T-helper 9 cell (primary cell): ENCODE measurements around the gene SYT3.
"Not testable (repeated sequence)": the region's sequence is repeated elsewhere in the genome, so short reads cannot be mapped to it uniquely, and the experiment has no call there.

Experiments used
- DNase-seq: peaks from one replicate; pipeline ENCODE4 v3.0.0-alpha.2; 2020

Gene SYT3

DNA sequence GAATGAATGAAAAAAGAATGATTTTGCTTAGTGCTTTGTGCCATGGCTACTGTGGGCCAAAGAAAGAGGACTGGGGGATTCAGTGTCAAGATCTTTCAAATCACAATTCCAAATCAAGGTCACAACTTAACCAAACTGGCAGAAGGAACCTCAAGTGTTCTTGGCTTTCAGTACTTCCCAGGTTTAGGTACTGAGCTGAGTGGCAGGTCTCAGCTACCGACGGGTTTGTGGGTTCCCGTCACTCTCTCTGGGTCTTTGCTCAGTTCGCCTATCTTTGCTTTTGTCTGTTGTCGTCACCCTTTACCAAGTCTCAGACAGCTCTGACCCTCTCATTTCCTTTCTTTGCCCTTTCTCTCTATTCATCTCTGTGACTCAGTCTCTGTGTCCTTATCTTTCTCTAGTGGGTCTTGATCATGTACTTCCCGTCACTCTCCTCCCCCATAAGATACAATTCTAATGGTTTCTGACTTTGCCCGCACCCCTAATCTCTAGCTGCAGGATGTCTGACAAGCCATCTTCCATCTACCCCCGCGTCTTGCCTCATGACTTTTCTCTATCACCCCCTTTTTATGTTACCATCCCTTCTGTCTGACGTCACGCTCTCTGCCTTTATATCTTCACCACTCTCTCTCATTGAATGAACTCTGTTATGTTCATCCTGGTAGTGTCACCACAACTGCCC is 38.1 kb downstream of the SYT3 start:
- no peak for DNase-seq

DNA sequence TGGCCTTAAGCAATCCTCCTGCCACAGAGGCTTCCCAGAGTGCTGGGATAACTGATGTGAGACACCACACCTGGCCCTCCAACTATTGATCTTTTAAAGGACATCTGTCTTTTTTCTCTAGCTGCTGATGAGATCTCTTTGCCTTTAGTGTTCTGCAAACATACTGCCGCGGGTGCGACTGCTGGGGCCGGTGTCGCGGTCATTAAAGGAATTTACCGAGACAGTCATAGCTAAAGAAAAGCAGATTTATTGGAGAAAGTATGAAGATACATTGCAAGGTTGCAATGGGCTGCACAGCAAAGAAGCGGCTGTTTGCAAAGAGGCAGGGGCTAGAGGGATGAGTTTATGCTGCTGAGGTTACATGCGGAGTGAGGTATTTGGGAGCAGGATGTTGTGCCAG is 40.3 kb downstream of the SYT3 start:
- no peak for DNase-seq

DNA sequence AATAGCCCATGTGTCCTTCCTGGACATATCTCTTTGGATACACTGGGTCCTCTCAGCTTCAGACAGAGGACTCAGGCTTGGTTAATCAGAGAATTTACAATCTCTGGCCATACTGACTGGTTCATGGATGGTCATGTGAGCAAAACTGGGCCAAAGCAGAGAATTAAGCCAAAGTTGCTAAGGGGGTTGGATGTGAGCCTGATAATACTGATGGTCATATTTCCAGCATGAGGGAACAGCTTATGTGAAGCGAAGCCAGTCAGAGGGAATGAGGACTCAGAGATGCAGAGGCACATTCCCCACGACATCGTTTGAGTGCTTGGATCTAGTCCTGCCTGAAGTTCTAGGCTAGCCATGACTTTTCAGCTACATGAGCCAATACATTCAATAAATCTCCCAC is 49.5 kb downstream of the SYT3 start:
- DNase-seq: no peak

DNA sequence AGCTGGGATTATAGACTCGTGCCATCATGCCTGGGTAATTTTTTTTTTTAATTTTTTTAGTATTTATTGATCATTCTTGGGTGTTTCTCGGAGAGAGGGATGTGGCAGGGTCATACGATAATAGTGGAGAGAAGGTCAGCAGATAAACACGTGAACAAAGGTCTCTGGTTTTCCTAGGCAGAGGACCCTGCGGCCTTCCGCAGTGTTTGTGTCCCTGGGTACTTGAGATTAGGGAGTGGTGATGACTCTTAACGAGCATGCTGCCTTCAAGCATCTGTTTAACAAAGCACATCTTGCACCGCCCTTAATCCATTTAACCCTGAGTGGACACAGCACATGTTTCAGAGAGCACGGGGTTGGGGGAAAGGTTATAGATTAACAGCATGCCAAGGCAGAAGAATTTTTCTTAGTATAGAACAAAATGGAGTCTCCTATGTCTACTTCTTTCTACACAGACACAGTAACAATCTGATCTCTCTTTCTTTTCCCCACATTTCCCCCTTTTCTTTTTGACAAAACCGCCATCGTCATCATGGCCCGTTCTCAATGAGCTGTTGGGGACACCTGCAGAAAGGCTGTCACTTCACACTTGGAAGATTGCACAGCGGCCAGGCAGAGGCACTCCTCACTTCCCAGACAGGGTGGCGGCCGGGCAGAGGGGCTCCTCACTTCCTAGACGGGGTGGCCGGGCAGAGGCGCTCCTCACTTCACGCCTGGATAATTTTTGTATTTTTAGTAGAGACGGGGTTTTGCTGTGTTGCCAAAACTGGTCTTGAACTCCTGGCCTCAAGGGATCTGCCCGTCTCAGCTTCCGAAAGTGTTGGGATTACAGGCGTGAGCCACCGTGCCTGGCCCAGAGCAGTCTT is 57.7 kb downstream of the SYT3 start:
- not testable (repeated sequence) for DNase-seq

DNA sequence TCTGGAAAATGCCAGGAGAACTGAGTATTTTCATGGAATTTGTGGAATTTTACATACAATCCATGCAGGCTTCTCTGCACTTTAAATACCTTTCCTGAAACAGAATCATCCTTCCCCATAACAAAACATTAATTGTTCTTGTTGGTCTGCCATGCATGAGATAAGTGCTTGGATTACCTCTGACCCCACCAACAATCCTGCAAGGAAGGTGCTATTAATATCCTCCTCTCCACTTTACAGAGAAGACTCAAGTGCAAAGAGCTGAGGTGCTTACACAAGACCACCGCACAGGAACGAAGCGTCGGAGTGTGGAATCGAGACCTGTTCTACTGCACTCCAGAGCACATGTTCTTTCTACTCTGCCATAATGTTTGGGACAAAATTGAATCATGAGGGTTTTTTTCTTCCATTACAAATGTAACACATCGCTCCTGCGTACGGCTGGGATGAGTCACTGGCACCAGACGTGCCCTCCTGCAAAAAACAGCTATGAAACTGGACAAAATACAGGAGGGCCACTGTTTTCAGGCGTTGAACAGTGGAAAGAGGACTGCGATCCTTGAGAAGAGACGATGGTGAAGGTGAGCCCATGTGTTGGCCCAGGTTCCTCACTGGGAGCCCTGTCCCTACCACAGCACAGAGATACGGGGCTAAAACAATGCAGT is 58.6 kb downstream of the SYT3 start:
- no peak for DNase-seq

DNA sequence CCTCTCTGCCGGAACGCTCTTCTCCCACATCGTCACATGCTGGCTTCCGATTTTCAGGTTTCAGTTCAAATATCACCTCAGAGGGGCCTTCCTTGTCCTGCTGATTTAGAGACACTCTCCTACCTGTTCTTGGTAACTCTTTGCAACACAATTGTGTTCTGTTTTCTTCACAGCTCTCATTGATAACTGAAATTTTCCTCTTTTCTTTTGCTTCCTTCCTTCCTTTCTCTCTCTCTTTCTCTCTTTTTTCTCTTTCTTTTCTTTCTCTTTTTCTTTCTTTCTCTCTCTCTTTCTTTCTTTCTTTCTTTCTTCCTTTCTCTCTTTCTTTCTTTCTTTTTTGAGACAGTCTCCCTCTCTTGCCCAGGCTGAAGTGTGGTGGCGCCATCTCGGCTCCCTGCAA is 59.4 kb downstream of the SYT3 start:
- DNase-seq: no peak

DNA sequence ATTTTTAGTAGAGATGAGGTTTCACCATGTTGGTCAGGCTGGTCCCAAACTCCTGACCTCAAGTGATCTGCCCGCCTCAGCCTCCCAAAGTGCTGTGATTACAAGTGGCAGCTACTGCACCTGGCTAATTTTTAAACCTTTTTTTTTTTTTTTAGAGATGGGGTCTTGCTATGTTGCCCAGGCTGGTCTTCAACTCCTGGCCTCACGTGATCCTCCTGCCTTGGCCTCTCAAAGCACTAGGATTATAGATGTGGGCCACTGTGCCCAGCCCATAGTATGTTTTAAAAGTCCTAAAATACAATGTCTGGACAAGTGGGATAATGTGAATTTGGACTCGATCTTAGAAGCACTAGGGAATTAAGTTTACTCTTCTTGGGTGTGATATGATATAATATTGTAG is 62.9 kb downstream of the SYT3 start:
- not testable (repeated sequence) for DNase-seq

DNA sequence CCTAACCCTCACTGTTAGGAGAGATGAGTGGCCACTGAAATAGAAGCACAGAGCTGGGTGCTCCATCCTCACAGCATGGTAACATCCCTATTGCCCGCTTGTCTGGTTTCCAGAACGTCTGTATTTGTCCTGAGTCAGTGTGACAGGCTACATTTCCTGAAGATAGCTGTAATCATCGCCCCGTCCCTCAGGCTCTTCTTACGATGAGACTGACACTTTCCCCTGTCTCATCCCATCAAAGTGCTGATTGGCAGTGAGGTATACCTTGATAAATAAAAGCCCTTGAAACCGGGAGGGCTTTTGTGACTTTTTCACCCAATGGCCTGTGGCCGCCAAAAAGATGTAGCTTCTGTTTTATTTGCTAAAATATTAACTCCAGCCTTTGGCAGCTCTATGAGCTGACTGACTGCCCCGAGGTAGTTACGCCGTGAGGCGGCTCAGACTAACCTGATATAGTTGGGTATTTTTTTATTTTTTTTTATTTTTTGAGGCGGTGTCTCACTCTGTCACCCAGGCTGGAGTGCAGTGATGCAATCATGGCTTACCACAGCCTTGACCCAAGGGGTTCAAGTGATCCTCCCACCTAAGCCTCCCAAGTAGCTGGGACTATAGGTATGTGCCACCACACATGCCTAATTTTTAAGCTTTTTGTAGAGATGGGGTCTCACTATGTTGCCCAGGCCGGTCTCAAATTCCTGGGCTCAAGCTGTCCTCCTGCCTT is 65.8 kb downstream of the SYT3 start:
- no peak for DNase-seq
